ENCODE results near the gene NFIX.

The NFIX gene

DNA sequence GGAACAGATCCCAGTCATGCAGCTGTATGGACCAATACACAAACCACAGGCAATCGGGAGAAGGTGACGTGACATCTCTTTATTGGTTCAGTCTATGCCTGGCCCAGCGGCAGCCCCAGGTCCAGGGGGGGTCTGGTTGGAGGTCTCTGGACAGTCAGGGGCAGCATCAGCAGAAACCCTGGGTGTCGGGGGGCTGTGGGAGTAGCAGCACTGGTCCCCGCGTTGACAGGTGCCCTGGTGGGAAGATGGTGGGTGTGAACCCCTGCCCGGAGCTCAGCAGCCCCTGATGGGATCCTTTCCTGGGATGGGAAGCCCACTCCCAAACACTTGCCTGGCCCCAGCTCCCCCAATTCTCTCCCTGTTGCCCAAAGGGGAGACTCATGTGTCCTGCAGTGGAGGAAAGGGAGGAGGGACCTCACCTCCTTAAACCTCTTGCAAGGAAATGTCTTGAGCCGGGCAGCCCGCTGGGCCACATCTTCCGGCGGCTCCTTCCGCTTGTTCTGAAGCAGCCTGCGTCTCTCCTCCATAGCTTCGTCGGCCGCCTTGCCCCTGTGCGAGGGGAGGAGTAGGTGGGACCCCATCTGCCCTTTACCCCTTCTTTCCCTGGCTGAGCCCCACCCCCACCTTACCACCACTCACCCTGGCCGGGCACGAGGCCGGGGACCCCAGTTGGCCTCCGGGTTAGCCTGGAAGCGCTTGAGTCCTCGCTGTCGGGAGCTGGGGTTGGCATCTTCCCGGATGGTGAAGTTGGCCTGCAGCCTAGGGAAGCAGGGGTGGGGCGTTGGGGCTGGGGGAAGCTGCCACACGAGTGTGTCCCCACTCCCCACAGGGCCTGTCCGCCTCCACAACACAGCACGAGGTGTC, 109.8 kb downstream of the NFIX start:
- Histone ChIP-seq H3K36me3 (ENCODE audit: control insufficient read depth, insufficient read depth, low read length) (peaks cover 5% of the 10 kb centered on the region), H3K27me3 (replicated peaks; ENCODE audit: control insufficient read depth, insufficient read depth, low read length) (no peaks in the 10 kb centered on the region), H3K4me3 (replicated peaks; ENCODE audit: low read depth, low read length) (peak overlapping the region; percentile 63)
- TF ChIP-seq, protein P1, sequence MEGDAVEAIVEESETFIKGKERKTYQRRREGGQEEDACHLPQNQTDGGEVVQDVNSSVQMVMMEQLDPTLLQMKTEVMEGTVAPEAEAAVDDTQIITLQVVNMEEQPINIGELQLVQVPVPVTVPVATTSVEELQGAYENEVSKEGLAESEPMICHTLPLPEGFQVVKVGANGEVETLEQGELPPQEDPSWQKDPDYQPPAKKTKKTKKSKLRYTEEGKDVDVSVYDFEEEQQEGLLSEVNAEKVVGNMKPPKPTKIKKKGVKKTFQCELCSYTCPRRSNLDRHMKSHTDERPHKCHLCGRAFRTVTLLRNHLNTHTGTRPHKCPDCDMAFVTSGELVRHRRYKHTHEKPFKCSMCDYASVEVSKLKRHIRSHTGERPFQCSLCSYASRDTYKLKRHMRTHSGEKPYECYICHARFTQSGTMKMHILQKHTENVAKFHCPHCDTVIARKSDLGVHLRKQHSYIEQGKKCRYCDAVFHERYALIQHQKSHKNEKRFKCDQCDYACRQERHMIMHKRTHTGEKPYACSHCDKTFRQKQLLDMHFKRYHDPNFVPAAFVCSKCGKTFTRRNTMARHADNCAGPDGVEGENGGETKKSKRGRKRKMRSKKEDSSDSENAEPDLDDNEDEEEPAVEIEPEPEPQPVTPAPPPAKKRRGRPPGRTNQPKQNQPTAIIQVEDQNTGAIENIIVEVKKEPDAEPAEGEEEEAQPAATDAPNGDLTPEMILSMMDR (IDR thresholded peaks at IDR 0.05; ENCODE audit: insufficient read depth, low read length, poor library complexity, severe bottlenecking): no peak
- DNase-seq (ENCODE audit: extremely low read depth, insufficient read length): peak; percentile 66

DNA sequence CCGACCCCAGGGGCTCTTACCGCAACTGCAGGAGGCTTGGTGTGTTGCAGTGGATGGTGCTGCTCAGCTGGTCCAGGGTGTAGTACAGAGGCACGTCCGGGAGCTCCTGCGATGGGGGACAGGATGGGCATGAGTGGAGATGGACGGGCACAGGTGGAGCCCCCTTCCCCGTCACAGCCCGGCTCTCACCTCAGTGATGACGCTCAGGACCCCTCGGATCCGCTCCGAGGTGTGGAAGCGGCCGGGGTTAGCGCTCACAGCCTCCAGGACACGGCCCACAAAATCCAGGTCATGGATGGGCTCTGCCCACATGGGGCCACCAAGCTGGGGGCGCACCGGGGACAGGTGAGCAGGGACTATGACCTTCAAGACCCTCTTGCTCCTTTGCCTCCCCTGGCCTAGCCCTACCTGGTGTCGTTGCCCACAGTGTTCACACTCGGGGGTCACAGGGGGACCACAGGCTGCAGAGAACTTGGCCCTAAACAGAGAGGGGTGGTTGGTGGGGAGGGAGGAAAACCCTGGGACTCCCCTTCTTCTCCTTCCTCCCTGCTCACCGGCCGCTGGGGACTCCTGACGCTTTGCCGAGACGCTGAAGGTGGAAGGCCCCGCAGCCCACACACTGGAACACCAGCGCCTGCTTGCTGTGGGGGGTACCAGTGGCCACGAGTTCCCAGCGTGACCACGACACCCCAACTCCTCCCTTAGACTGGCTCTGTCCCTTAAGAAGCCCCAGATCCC, 114.3 kb downstream of the NFIX start:
- DNase-seq (ENCODE audit: extremely low read depth, insufficient read length): no peak
- peaks cover 13% of the 10 kb centered on the region for H3K36me3 ChIP-seq (ENCODE audit: control insufficient read depth, insufficient read depth, low read length)
- TF ChIP-seq, protein P1 (IDR thresholded peaks at IDR 0.05; ENCODE audit: insufficient read depth, low read length, poor library complexity, severe bottlenecking): no peak
- no peaks in the 10 kb centered on the region for H3K27me3 ChIP-seq (replicated peaks; ENCODE audit: control insufficient read depth, insufficient read depth, low read length)
- H3K4me3 ChIP-seq (replicated peaks; ENCODE audit: low read depth, low read length): no peak overlapping the region

DNA sequence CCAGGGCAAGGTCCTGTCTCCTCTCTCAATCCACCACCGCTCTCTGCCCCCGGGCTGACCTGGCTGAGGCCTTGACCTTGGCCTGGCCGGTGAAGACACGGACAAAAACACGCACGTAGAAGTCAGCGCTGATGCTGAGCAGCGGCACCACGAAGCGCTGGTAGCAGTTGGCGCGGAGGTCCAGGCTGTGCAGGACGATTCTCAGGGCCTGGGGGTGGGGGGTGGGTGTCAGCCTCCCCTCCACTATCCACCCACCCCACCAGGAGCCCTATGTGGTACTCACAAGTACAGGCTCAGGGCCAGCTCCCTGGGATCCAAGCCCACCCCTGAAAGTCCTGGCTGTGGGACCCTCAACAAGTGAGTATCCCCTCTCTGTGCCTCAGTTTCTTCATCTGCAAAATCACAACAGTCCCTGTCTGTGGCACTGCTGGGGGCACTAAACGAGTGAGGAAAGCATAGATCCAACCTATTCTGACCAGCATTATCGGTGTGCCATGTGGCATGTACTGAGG, 114.9 kb downstream of the NFIX start:
- TF ChIP-seq, protein P1 (IDR thresholded peaks at IDR 0.05; ENCODE audit: insufficient read depth, low read length, poor library complexity, severe bottlenecking): no peak
- peaks cover 13% of the 10 kb centered on the region for H3K36me3 ChIP-seq (ENCODE audit: control insufficient read depth, insufficient read depth, low read length)
- no peak for DNase-seq (ENCODE audit: extremely low read depth, insufficient read length)
- H3K27me3 ChIP-seq (replicated peaks; ENCODE audit: control insufficient read depth, insufficient read depth, low read length): no peaks in the 10 kb centered on the region
- H3K4me3 ChIP-seq (replicated peaks; ENCODE audit: low read depth, low read length): no peak overlapping the region

DNA sequence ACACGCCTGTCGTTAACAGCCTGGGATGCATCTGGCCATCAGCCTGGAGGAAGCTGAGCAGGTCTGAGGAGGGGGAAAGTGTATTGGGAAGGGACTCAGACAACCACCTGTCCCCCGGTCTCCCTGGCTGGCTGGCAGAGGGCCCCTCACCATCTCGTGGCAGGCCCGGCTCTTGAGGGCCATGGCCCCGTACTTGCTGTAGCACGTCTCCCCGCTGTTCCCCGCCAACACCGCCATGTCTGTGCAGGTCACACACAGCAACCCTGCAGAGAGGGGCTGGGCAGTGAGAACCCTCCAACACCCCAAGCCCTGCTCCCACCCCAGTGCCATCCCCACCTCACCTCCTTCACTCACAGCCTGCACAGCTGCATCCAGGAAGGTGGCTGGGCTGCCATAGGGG, 117.3 kb downstream of the NFIX start:
- TF ChIP-seq, protein P1 (IDR thresholded peaks at IDR 0.05; ENCODE audit: insufficient read depth, low read length, poor library complexity, severe bottlenecking): no peak
- DNase-seq (ENCODE audit: extremely low read depth, insufficient read length): no peak
- no peak overlapping the region for H3K4me3 ChIP-seq (replicated peaks; ENCODE audit: low read depth, low read length)
- H3K27me3 ChIP-seq (replicated peaks; ENCODE audit: control insufficient read depth, insufficient read depth, low read length): no peaks in the 10 kb centered on the region
- peaks cover 11% of the 10 kb centered on the region for H3K36me3 ChIP-seq (ENCODE audit: control insufficient read depth, insufficient read depth, low read length)

DNA sequence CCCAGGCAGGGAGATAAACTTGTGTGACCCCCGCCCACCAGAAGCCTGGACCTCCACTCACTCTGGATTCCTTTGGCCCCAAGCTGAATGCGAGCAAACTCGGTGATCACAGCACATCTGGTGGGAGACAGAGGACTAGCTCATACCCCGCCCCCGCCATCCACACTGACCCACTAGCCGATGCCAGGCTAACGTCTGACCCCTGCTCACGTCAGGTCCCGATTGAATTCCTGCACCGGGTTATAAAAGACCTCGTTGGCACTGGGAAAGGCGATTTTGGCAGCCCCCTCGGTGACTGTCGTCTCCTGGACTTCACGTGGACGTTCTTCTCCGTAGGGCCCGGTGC, 120.6 kb downstream of the NFIX start:
- no peaks in the 10 kb centered on the region for H3K27me3 ChIP-seq (replicated peaks; ENCODE audit: control insufficient read depth, insufficient read depth, low read length)
- H3K4me3 ChIP-seq (replicated peaks; ENCODE audit: low read depth, low read length): peak overlapping the region; percentile 97
- DNase-seq (ENCODE audit: extremely low read depth, insufficient read length): no peak
- TF ChIP-seq, protein P1 (IDR thresholded peaks at IDR 0.05; ENCODE audit: insufficient read depth, low read length, poor library complexity, severe bottlenecking): no peak
- H3K36me3 ChIP-seq (ENCODE audit: control insufficient read depth, insufficient read depth, low read length): peaks cover 12% of the 10 kb centered on the region

All from GM06990 (cell line).